Esophagus muscularis mucosa (tissue), 4 donors: ENCODE data around the gene PPHLN1.

Source experiments
- EP300 ChIP-seq: sonication (generic); formaldehyde crosslinking; IDR thresholded peaks from one replicate; pipeline ENCODE4 v1.6.1; 2017; ENCODE audit warnings: antibody characterized with exemption
- POLR2A ChIP-seq: fragments of 450-650 bp; IDR thresholded peaks from one replicate; pipeline ENCODE4 v1.6.1; 2017; ENCODE audit warnings: antibody characterized with exemption, moderate library complexity, mild to moderate bottlenecking, low read depth
- POLR2AphosphoS5 ChIP-seq, 2 donors: sonication (generic); formaldehyde crosslinking; IDR thresholded peaks; one replicate each; pipeline ENCODE4 v1.6.1; 2017; ENCODE audit warnings: antibody characterized with exemption in 2 of 2
- TF ChIP-seq, protein P1 (sequence below), 3 experiments: fragments of 200-600 bp in 2 of 3; fragments of 450-650 bp in 1 of 3; sonication (generic) in 2 of 3; IDR thresholded peaks; one replicate each; pipeline ENCODE4 v1.5.1; 2017 to 2019; ENCODE audit warnings: antibody characterized with exemption in 3 of 3, mild to moderate bottlenecking in 2 of 3, moderate library complexity in 1 of 3

DNA sequence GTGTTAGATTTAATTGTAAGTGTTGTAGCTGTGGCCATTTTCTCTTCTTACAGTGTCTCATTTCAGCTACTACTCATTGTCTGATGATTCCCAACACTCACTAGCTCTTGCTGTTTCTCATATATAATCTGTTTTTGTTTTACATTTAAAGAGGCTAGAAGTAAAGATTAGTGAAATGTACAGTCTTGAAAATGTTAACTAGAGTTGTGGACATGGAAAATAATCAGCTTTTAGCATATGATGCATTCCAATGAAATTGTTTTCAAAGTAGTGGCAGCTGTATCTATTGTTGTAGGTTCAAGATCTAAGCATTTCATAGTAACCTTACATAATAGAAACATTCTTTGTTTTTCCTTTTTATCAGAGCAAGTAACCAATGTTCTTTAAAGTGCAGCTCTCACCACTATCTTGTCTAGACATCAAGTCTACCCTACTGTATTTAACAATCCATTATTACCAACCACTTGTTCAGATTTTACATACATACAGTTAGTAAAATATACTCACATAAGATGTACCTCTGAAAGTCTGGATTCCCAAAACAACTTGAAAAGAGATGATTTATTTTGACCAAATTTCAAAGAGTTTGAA is 76.9 kb downstream of the PPHLN1 start:
- TF ChIP-seq, protein P1, sequence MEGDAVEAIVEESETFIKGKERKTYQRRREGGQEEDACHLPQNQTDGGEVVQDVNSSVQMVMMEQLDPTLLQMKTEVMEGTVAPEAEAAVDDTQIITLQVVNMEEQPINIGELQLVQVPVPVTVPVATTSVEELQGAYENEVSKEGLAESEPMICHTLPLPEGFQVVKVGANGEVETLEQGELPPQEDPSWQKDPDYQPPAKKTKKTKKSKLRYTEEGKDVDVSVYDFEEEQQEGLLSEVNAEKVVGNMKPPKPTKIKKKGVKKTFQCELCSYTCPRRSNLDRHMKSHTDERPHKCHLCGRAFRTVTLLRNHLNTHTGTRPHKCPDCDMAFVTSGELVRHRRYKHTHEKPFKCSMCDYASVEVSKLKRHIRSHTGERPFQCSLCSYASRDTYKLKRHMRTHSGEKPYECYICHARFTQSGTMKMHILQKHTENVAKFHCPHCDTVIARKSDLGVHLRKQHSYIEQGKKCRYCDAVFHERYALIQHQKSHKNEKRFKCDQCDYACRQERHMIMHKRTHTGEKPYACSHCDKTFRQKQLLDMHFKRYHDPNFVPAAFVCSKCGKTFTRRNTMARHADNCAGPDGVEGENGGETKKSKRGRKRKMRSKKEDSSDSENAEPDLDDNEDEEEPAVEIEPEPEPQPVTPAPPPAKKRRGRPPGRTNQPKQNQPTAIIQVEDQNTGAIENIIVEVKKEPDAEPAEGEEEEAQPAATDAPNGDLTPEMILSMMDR (IDR thresholded peaks at IDR 0.05) = no peak
- no peak for TF ChIP-seq POLR2AphosphoS5 (IDR thresholded peaks at IDR 0.05)
- no peak for TF ChIP-seq POLR2A
- TF ChIP-seq EP300 = no peak
